Measurements from ENCODE around the gene CLOCK. TPM values are rescaled to one million over a fixed set of nuclear protein-coding genes. Genes with fewer than 3 reads are reported as not detected.

CLOCK gene
- total RNA-seq, 1 donor from 2014 or later = 29.6 TPM

GRCh38 chr4:55475394-55476243 lies 71.1 kb downstream of the CLOCK start:
- H3K27me3 Mint-ChIP-seq (ENCODE audit: unreplicated experiment) = no peaks in the 10 kb centered on the region
- no peak for DNase-seq (ENCODE audit: low spot score)
- peak overlapping the region; percentile 52 for H3K4me3 Mint-ChIP-seq (ENCODE audit: unreplicated experiment)
- no peaks in the 10 kb centered on the region for H3K4me1 Mint-ChIP-seq (ENCODE audit: unreplicated experiment)
- no peak for TF ChIP-seq CTCF (IDR thresholded peaks at IDR 0.05; ENCODE audit: unreplicated experiment)
- H3K9me3 Mint-ChIP-seq (ENCODE audit: unreplicated experiment) = no peaks in the 10 kb centered on the region
- peaks cover 28% of the 10 kb centered on the region for H3K36me3 Mint-ChIP-seq (ENCODE audit: low read depth, unreplicated experiment)
- H3K27ac Mint-ChIP-seq (ENCODE audit: unreplicated experiment) = no peak overlapping the region

GRCh38 chr4:55469979-55470378 lies 76.7 kb downstream of the CLOCK start:
- Mint-ChIP-seq H3K4me1 (ENCODE audit: unreplicated experiment) (no peaks in the 10 kb centered on the region), H3K9me3 (ENCODE audit: unreplicated experiment) (no peaks in the 10 kb centered on the region), H3K27ac (ENCODE audit: unreplicated experiment) (no peak overlapping the region), H3K27me3 (ENCODE audit: unreplicated experiment) (no peaks in the 10 kb centered on the region), H3K4me3 (ENCODE audit: unreplicated experiment) (no peak overlapping the region), H3K36me3 (ENCODE audit: low read depth, unreplicated experiment) (peaks cover 27% of the 10 kb centered on the region)
- TF ChIP-seq CTCF (IDR thresholded peaks at IDR 0.05; ENCODE audit: unreplicated experiment) = no peak
- DNase-seq (ENCODE audit: low spot score) = no peak

- no peak for TF ChIP-seq CTCF (IDR thresholded peaks at IDR 0.05; ENCODE audit: unreplicated experiment)
- no peak for DNase-seq (ENCODE audit: low spot score)
- H3K4me1 Mint-ChIP-seq (ENCODE audit: unreplicated experiment) = no peaks in the 10 kb centered on the region
- no peak overlapping the region for H3K4me3 Mint-ChIP-seq (ENCODE audit: unreplicated experiment)
- H3K27ac Mint-ChIP-seq (ENCODE audit: unreplicated experiment) = no peak overlapping the region
- no peaks in the 10 kb centered on the region for H3K9me3 Mint-ChIP-seq (ENCODE audit: unreplicated experiment)
- H3K36me3 Mint-ChIP-seq (ENCODE audit: low read depth, unreplicated experiment) = peaks cover 15% of the 10 kb centered on the region
- H3K27me3 Mint-ChIP-seq (ENCODE audit: unreplicated experiment) = peaks cover 1% of the 10 kb centered on the region
These were observed 78.0 kb downstream of the CLOCK start for GRCh38 chr4:55468724-55469123.

- Mint-ChIP-seq H3K4me3 (ENCODE audit: unreplicated experiment) (no peak overlapping the region), H3K4me1 (ENCODE audit: unreplicated experiment) (no peaks in the 10 kb centered on the region), H3K27me3 (ENCODE audit: unreplicated experiment) (peaks cover 1% of the 10 kb centered on the region), H3K27ac (ENCODE audit: unreplicated experiment) (no peak overlapping the region), H3K9me3 (ENCODE audit: unreplicated experiment) (no peaks in the 10 kb centered on the region), H3K36me3 (ENCODE audit: low read depth, unreplicated experiment) (peaks cover 17% of the 10 kb centered on the region)
- DNase-seq (ENCODE audit: low spot score) = no peak
- no peak for TF ChIP-seq CTCF (IDR thresholded peaks at IDR 0.05; ENCODE audit: unreplicated experiment)
These were observed 80.7 kb downstream of the CLOCK start for GRCh38 chr4:55466001-55466400.

- H3K9me3 Mint-ChIP-seq (ENCODE audit: unreplicated experiment) = no peaks in the 10 kb centered on the region
- no peaks in the 10 kb centered on the region for H3K4me1 Mint-ChIP-seq (ENCODE audit: unreplicated experiment)
- H3K4me3 Mint-ChIP-seq (ENCODE audit: unreplicated experiment) = no peak overlapping the region
- peaks cover 12% of the 10 kb centered on the region for H3K36me3 Mint-ChIP-seq (ENCODE audit: low read depth, unreplicated experiment)
- H3K27me3 Mint-ChIP-seq (ENCODE audit: unreplicated experiment) = peaks cover 1% of the 10 kb centered on the region
- DNase-seq (ENCODE audit: low spot score) = no peak
- no peak for TF ChIP-seq CTCF (IDR thresholded peaks at IDR 0.05; ENCODE audit: unreplicated experiment)
- no peak overlapping the region for H3K27ac Mint-ChIP-seq (ENCODE audit: unreplicated experiment)
These were observed 88.1 kb downstream of the CLOCK start for GRCh38 chr4:55458611-55459010.
